ENCODE measurements around the gene ACTMAP. TPM values are rescaled to one million over a fixed set of nuclear protein-coding genes. Genes with fewer than 3 reads are reported as not detected.

The ACTMAP gene
- total and polyA plus RNA-seq, 2 of the 13 experiments (the other 11 are each of a cell fraction or from before 2014, with no cell fraction given), result 2.2 to 7.9 TPM

DNA sequence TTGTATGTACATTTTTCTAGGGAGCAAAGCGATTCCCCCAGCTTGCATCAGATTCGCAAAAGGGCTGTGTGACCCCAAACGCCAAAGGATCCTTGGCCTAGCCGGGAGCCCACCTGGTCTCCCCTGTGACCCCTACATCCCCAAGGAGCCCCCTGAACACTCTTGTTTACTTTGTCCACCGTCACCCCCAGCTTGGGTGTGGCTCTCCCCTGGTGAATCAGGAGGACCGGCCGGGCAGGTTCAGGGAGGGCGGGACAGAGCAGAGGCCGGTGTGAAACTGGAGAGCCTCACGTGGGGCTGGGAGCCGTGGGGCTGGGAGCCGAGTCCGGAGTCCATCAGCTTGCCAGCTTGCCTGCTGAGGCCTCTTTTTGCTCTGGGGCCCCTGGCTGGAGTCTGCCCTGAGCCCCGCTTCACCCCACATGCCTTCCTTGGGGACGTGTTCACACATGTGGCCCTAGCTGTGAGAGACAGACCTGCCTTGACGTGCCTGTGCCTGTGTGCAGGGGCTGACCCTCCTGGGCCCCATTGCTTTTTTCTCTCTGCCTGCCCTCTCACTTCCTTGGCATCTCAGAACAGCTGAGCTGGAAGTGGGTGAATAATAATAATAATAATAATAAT, 31.4 kb downstream of the ACTMAP start (continued):
- TF ChIP-seq, protein P1, sequence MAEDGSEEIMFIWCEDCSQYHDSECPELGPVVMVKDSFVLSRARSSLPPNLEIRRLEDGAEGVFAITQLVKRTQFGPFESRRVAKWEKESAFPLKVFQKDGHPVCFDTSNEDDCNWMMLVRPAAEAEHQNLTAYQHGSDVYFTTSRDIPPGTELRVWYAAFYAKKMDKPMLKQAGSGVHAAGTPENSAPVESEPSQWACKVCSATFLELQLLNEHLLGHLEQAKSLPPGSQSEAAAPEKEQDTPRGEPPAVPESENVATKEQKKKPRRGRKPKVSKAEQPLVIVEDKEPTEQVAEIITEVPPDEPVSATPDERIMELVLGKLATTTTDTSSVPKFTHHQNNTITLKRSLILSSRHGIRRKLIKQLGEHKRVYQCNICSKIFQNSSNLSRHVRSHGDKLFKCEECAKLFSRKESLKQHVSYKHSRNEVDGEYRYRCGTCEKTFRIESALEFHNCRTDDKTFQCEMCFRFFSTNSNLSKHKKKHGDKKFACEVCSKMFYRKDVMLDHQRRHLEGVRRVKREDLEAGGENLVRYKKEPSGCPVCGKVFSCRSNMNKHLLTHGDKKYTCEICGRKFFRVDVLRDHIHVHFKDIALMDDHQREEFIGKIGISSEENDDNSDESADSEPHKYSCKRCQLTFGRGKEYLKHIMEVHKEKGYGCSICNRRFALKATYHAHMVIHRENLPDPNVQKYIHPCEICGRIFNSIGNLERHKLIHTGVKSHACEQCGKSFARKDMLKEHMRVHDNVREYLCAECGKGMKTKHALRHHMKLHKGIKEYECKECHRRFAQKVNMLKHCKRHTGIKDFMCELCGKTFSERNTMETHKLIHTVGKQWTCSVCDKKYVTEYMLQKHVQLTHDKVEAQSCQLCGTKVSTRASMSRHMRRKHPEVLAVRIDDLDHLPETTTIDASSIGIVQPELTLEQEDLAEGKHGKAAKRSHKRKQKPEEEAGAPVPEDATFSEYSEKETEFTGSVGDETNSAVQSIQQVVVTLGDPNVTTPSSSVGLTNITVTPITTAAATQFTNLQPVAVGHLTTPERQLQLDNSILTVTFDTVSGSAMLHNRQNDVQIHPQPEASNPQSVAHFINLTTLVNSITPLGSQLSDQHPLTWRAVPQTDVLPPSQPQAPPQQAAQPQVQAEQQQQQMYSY (CRISPR knock-in tag; IDR thresholded peaks at IDR 0.05), result no peak
- TF ChIP-seq HMG20A (CRISPR knock-in tag; IDR thresholded peaks at IDR 0.05; ENCODE audit: borderline replicate concordance) (peak; percentile 12; the same call in 1 of the 2 replicates), XRCC5 (optimal IDR thresholded peaks at IDR 0.05; ENCODE audit: low read length) (peak; percentile 31), GLI4 (CRISPR knock-in tag; IDR thresholded peaks at IDR 0.05; ENCODE audit: borderline replicate concordance) (0 out of 2 replicates have a peak, but pooled peaks have one; percentile 47), ZNF207 (IDR thresholded peaks at IDR 0.05; ENCODE audit: borderline replicate concordance) (no peak), TRIM24 (CRISPR knock-in tag; IDR thresholded peaks at IDR 0.05) (no peak), ZNF484 (CRISPR knock-in tag; IDR thresholded peaks at IDR 0.05; ENCODE audit: borderline replicate concordance, low read depth) (no peak), ZNF619 (CRISPR knock-in tag; IDR thresholded peaks at IDR 0.05) (0 out of 2 replicates have a peak, but pooled peaks have one; percentile 24), ZNF713 (CRISPR knock-in tag; IDR thresholded peaks at IDR 0.05) (0 out of 2 replicates have a peak, but pooled peaks have one; percentile 73), RBAK (CRISPR knock-in tag; IDR thresholded peaks at IDR 0.05) (no peak), ZNF7 (CRISPR knock-in tag; IDR thresholded peaks at IDR 0.05) (no peak), NPAS2 (CRISPR knock-in tag; IDR thresholded peaks at IDR 0.05; ENCODE audit: borderline replicate concordance) (no peak), ZNF44 (CRISPR knock-in tag; IDR thresholded peaks at IDR 0.05) (0 out of 2 replicates have a peak, but pooled peaks have one; percentile 28)
- TF ChIP-seq, protein P2, sequence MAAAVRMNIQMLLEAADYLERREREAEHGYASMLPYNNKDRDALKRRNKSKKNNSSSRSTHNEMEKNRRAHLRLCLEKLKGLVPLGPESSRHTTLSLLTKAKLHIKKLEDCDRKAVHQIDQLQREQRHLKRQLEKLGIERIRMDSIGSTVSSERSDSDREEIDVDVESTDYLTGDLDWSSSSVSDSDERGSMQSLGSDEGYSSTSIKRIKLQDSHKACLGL (CRISPR knock-in tag; IDR thresholded peaks at IDR 0.05), result peak; percentile 69; the same call in 1 of the 2 replicates
- TF ChIP-seq, protein P3, sequence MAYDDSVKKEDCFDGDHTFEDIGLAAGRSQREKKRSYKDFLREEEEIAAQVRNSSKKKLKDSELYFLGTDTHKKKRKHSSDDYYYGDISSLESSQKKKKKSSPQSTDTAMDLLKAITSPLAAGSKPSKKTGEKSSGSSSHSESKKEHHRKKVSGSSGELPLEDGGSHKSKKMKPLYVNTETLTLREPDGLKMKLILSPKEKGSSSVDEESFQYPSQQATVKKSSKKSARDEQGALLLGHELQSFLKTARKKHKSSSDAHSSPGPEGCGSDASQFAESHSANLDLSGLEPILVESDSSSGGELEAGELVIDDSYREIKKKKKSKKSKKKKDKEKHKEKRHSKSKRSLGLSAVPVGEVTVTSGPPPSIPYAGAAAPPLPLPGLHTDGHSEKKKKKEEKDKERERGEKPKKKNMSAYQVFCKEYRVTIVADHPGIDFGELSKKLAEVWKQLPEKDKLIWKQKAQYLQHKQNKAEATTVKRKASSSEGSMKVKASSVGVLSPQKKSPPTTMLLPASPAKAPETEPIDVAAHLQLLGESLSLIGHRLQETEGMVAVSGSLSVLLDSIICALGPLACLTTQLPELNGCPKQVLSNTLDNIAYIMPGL (CRISPR knock-in tag; IDR thresholded peaks at IDR 0.05; ENCODE audit: borderline replicate concordance in 1 of 2, low read depth in 1 of 2), result peak in 1 of 2 experiments; percentile 59; a peak in 1 of 4 replicates
- TF ChIP-seq, protein P4, sequence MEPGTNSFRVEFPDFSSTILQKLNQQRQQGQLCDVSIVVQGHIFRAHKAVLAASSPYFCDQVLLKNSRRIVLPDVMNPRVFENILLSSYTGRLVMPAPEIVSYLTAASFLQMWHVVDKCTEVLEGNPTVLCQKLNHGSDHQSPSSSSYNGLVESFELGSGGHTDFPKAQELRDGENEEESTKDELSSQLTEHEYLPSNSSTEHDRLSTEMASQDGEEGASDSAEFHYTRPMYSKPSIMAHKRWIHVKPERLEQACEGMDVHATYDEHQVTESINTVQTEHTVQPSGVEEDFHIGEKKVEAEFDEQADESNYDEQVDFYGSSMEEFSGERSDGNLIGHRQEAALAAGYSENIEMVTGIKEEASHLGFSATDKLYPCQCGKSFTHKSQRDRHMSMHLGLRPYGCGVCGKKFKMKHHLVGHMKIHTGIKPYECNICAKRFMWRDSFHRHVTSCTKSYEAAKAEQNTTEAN (CRISPR knock-in tag; conservative IDR thresholded peaks at IDR 0.05), result no peak; the same call in 1 of the 2 replicates
- TF ChIP-seq, protein P5, sequence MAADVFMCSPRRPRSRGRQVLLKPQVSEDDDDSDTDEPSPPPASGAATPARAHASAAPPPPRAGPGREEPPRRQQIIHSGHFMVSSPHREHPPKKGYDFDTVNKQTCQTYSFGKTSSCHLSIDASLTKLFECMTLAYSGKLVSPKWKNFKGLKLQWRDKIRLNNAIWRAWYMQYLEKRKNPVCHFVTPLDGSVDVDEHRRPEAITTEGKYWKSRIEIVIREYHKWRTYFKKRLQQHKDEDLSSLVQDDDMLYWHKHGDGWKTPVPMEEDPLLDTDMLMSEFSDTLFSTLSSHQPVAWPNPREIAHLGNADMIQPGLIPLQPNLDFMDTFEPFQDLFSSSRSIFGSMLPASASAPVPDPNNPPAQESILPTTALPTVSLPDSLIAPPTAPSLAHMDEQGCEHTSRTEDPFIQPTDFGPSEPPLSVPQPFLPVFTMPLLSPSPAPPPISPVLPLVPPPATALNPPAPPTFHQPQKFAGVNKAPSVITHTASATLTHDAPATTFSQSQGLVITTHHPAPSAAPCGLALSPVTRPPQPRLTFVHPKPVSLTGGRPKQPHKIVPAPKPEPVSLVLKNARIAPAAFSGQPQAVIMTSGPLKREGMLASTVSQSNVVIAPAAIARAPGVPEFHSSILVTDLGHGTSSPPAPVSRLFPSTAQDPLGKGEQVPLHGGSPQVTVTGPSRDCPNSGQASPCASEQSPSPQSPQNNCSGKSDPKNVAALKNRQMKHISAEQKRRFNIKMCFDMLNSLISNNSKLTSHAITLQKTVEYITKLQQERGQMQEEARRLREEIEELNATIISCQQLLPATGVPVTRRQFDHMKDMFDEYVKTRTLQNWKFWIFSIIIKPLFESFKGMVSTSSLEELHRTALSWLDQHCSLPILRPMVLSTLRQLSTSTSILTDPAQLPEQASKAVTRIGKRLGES (CRISPR knock-in tag; IDR thresholded peaks at IDR 0.05; ENCODE audit: borderline replicate concordance), result no peak
